ENCODE results near the gene CGN.
A peak's percentile ranks its signal among the peaks of the same experiment; 100 is the strongest.

CGN gene, protein sequence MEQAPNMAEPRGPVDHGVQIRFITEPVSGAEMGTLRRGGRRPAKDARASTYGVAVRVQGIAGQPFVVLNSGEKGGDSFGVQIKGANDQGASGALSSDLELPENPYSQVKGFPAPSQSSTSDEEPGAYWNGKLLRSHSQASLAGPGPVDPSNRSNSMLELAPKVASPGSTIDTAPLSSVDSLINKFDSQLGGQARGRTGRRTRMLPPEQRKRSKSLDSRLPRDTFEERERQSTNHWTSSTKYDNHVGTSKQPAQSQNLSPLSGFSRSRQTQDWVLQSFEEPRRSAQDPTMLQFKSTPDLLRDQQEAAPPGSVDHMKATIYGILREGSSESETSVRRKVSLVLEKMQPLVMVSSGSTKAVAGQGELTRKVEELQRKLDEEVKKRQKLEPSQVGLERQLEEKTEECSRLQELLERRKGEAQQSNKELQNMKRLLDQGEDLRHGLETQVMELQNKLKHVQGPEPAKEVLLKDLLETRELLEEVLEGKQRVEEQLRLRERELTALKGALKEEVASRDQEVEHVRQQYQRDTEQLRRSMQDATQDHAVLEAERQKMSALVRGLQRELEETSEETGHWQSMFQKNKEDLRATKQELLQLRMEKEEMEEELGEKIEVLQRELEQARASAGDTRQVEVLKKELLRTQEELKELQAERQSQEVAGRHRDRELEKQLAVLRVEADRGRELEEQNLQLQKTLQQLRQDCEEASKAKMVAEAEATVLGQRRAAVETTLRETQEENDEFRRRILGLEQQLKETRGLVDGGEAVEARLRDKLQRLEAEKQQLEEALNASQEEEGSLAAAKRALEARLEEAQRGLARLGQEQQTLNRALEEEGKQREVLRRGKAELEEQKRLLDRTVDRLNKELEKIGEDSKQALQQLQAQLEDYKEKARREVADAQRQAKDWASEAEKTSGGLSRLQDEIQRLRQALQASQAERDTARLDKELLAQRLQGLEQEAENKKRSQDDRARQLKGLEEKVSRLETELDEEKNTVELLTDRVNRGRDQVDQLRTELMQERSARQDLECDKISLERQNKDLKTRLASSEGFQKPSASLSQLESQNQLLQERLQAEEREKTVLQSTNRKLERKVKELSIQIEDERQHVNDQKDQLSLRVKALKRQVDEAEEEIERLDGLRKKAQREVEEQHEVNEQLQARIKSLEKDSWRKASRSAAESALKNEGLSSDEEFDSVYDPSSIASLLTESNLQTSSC

DNA sequence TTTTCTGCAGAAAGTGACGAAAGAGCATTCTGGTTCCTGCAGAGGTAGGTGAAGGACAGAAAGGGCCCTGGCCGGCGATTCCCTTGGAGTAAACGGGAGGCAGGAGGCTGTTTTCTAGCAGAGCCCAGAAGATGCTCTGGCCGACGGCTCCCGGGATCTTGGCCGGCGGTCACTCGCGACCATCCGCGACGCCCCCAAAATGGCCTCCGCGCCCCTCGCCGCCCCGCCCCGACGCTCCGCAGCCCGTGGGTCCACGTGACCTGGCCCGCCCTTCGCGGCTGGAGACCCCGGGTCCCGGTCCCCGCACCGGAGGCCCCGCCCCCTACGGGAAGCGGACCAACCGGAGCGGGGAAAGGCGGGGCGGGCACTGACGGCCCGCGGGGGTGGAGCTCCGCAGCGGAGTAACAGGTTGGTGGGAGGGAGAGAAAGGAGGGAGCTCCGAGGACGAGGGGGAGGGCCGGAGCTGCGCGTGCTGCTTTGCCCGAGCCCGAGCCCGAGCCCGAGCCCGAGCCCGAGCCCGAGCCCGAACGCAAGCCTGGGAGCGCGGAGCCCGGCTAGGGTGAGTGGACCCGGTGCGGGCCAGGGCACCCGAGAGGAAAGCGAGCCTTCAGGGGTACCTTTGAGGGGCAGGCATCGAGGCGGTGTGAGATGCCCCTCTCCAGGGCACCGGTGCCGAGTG is at the start of gene CGN:
Gene CGN (plus strand): TSS at position 431 of the 679 bp plus-strand sequence. CDS start 7,133 bp downstream, outside the sequence.
- DNase-seq, result no peak

- peak; percentile 71 for DNase-seq
Measured at GRCh38 chr1:151461694-151462093, 49.5 kb upstream of the CGN start.

- no peak for DNase-seq
Measured at GRCh38 chr1:151465026-151465425, 46.2 kb upstream of the CGN start.

- no peak for DNase-seq
Measured at GRCh38 chr1:151472856-151473731, 38.1 kb upstream of the CGN start.

DNA sequence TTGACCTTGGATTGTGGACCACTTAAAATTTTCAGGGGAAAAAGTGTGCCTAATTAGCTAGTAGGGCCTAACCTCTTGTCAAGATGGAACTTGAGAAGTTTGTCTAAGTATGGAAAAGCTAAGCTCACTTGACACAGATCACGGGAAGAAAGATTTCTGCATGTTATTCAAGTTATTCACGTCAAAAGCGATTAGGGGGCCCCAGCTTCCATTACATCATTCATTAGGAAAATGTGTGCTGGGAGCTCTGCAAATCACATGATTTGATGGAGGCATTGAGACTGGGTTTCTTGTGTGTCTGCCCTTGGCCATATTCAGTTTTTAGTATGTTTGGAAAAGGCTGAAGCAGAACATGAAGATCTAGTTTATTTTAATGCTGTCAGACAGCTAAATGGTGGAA is 36.4 kb upstream of the CGN start:
- DNase-seq, result no peak

DNA sequence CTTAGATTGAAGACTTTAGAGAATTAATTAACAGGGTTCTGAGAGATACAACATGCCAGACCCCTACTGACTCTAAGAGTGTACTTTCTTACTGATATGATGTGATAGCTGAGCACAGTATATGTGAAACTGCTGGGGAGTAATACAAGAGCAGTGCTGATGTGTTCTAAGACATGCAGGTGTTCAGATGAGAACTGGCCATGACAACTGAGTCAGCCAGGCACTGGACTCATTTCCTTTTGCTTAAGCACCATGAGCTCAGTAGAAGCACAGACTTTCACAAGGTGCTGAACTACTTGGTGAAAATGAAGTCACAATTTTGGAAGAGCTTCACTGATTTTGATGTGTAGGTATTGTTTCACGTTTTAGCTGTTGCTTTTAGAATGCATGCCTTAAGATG is 36.0 kb upstream of the CGN start:
- DNase-seq, result no peak

GRCh38 chr1:151476083-151476482 is 35.1 kb upstream of the CGN start:
- no peak for DNase-seq

DNA sequence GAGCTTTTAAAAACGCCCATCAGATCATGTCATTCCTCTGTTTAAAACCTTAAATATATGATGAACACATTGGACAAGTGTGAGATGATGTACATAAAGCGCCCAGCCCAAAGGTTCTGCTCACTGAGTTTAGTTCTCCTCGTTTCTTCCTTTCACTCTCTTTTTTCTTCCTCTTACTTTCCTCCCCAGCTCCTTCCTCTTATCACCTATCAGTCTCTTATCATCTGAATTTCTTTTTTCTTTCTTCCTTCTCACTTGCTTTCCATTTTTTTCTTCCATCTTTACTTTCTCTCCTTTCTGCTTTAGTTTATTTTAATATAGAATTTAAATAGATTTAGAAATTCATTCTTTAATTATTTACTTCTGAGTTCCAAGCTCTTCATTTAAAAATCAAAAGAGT is 34.1 kb upstream of the CGN start:
- no peak for DNase-seq

DNA sequence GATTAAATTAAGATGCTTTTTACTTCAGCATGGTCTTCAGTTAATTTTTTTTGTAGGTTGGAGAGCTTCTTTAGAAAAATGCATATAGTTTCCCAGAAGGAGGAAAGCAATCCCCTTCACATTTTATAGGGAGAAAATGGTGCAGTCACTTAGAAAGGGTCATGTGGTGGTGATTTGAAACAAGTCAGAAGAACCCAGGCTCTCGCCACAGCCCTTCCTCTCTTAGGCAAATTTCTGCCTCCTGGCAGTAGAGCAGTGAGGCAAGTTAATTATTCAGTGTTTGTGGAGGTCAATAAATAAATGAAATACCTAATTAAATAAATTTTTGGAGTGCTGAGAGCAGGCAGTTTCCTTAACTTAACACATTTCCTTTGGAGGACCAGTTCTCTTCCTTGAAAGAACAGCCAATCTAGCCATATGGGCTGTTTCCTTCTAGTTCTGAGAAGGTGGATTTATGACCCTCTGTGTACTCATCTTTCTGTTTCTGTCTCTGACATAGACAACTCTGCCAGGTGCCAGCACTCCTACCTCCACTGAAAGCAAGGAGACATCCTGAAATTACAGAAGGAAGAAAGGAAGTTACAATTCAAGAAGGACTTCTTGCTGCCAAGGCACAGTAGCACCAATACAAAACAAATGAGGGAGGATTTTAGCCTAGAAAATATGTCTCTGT is 32.9 kb upstream of the CGN start:
- DNase-seq, result no peak

DNA sequence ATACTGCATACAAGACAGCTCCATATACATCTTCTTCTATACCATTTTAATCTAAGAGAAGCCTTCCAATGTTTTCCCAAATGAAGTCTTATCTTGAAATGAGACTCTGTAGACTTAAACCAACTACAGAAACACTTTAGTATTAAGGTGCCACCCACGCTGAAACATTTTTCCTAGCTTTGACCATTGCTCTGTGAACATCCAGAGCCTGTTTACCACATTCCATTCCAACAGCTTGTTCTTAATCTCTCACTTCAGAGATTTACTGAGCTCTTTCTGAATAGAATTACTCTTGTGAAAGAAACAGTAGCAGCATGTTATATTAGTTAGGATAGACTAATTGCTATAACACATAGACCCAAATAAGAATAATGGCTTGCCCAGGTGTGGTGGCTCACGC is 32.3 kb upstream of the CGN start:
- no peak for DNase-seq

DNA sequence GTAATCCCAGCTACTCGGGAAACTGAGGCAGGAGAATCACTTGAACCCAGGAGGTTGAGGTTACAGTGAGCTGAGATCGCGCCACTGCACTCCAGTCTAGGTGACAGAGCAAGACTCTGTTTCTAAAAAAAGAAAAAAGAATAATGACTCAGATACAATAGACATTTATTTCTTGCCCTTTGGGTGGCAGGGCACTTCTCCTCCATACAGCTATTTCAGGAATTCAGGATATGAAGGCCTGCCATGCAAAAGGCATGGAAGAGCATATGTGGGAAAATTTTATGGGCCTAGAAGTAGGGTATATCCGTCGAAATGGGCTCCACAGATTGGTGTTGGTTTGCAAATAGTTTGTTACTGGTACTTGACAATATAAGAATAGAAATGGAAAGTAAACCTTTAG is 31.7 kb upstream of the CGN start:
- DNase-seq, result no peak

- DNase-seq, result no peak
Measured at GRCh38 chr1:151482017-151482416, 29.2 kb upstream of the CGN start.

DNA sequence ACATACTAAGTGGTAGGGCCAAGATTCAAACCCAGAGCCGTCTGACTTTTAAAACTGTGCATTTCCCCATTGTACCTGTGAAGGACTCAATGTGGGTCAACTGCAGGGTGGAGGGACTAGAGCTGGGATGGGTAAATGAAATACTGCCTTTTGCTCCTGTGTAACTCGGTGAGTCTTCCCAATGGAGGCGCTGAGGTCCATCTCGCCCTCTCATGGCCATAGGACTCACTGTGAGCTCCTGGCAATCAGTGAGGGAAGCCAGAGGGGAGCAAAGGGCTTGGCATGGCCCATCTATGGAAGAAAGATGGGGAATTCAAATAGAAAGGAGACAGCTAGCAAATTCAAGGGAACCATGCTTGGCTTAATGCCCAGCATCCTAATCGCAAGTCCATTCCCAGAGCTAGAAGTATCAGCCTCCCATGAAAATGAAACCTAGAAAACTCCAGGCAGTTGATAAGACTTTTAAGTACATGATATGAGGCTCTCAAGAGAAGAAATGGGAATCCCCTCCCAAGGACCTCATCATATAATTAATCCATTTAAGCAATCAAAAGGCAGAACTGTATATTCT is 25.4 kb upstream of the CGN start:
- no peak for DNase-seq

GRCh38 chr1:151486557-151486956 is 24.6 kb upstream of the CGN start:
- DNase-seq, result no peak

DNA sequence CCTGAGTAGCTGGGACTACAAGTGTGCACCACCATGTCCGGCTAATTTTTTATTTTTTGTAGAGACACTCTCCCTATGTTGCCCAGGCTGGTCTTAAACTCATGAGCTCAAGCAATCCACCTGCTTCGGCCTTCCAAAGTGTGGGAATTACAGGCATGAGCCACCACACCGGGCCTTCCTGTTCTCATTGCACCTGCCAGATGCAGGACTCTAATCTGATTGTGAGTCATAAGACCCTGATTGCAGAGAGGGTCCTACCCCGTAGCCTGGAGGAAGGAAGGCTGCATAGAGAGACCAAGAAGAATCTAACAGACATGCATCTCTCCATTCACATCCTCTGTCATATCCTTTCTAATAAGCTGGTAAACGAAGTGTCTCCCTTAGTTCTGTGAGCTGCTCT is 19.5 kb upstream of the CGN start:
- no peak for DNase-seq

DNA sequence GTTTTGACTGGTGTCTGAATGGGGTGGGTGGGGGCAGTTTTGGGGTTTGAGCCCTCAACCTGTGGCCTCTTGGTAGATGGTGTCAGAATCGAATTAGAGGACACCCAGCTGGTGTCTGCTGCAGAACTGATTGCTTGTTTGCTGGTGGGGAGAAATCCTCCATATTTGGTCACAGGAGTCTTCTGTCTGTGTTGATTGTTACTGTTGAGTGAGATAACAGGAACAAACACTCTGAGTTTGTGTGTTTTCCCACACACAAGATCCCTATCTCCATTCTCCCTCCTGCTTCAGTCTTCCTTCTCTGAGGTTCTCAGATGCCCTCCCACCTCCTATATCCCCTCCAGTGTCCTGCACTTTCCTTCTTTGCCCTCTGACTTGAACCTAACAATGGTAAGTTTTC is 19.1 kb upstream of the CGN start:
- DNase-seq, result no peak

DNA sequence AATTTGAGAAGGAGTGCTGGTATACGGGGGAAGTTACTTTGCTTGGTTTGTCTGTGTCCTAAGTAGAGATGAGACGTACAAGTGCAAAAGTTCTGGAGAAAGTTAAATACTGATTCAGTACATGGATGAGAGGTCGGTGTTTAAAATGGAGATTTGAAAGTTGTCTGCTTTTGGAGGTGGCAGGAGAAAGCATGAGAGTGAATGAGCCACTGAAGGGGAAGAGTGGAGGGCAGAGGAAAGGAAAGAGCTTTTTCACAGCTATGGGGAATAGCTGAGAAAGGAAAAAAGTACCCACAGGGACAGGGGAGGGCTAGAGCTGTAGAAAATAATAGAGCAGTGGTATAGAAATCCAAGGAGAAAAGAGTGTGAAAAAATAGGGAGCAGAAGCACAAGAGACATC is 18.1 kb upstream of the CGN start:
- no peak for DNase-seq

- no peak for DNase-seq
Measured at GRCh38 chr1:151494741-151495281, 16.4 kb upstream of the CGN start.

GRCh38 chr1:151495316-151495715 is 15.9 kb upstream of the CGN start:
- no peak for DNase-seq

GRCh38 chr1:151499365-151499764 is 11.8 kb upstream of the CGN start:
- DNase-seq, result no peak

- DNase-seq, result no peak
Measured at GRCh38 chr1:151499930-151500329, 11.3 kb upstream of the CGN start.
